NT2/D1 (cell line): ENCODE data around the gene VEZF1.

Experiments
- SUZ12 ChIP-seq: IDR thresholded peaks from 2 replicates; pipeline ENCODE4 v1.6.1; 2011; ENCODE audit not compliant: insufficient read length, insufficient read depth; ENCODE audit errors: extremely low read depth
- YY1 ChIP-seq: IDR thresholded peaks from 2 replicates; pipeline ENCODE4 v1.6.1; 2011; ENCODE audit not compliant: insufficient read length, insufficient read depth
- ZNF274 ChIP-seq: IDR thresholded peaks from 2 replicates; pipeline ENCODE4 v1.6.1; 2011; ENCODE audit warnings: mild to moderate bottlenecking, low read depth, low read length

DNA sequence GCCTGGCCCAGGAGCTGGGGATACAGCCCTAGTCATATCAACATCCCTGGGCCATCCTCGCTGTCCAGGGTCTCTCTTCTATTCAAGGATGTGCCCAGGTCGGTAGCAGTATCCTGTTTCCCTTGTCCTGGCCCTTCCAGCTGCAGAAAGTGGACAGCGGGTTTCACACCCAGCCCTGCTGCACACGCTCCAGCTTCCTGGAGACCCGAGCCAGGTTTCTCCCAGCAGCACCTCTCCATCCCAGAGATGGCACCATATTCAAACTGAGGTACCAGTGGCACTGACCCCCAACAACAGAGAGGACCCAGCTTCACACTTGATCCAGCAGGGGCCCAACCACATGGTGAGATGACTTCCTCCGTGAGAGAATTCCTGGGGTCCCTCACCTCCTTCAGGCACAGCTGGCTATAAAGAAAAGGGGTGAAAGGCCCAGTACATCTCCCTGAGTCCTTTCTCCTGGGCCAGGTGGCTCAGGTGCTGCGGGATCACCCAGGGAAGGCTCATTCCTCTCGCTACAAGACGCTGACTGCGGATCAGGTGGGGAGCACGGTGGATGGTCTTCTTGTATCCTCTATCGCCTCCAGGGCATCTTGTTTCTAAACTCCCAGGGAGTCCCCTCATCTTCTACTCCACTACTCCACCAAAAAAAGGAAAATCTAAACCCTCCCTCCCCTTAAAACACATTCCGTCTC is 34.2 kb downstream of the VEZF1 start:
- TF ChIP-seq YY1 (no peak), ZNF274 (no peak), SUZ12 (no peak)
